GM23248 (cell line): ENCODE measurements around the gene ARMC3.

Experiments
- EZH2 ChIP-seq: fragments of 200-600 bp; sonication (generic); IDR thresholded peaks from 2 replicates; pipeline ENCODE4 v1.6.1; 2018; ENCODE audit warnings: antibody characterized with exemption, mild to moderate bottlenecking; ENCODE audit not compliant: insufficient read depth, poor library complexity, severe bottlenecking
- EZH2phosphoT487 ChIP-seq: fragments of 200-600 bp; sonication (generic); IDR thresholded peaks from 2 replicates; pipeline ENCODE4 v1.6.1; 2018; ENCODE audit warnings: antibody characterized with exemption, moderate library complexity, mild to moderate bottlenecking, low read depth; ENCODE audit not compliant: insufficient read depth

GRCh38 chr10:23024002-23024401 lies 96.1 kb downstream of the ARMC3 start:
- TF ChIP-seq EZH2phosphoT487 (no peak), EZH2 (no peak)
